Mesodermal cell (in vitro differentiated cells): Measurements from ENCODE around the gene UBR7.

ENCODE experiments used
- H3K27ac ChIP-seq: 2 replicates; pipeline ENCODE4 v1.7.0; 2013; ENCODE audit warnings: mild to moderate bottlenecking, low read depth, low read length, moderate library complexity; ENCODE audit not compliant: severe bottlenecking
- H3K36me3 ChIP-seq: 2 replicates; pipeline ENCODE4 v1.7.1; 2013; ENCODE audit warnings: mild to moderate bottlenecking, low read length, moderate library complexity; ENCODE audit not compliant: control insufficient read depth, insufficient read depth
- H3K4me1 ChIP-seq: one replicate; pipeline ENCODE4 v1.7.1; 2013; ENCODE audit warnings: mild to moderate bottlenecking, low read length; ENCODE audit not compliant: insufficient read depth, control insufficient read depth, poor library complexity, severe bottlenecking
- H3K4me3 ChIP-seq: 2 replicates; pipeline ENCODE4 v1.7.0; 2013; ENCODE audit warnings: low read length, control low read depth, mild to moderate bottlenecking; ENCODE audit not compliant: insufficient read depth, poor library complexity, severe bottlenecking; ENCODE audit errors: extremely low read depth
- H3K9me3 ChIP-seq: 2 replicates; pipeline ENCODE4 v1.7.1; 2013; ENCODE audit warnings: mild to moderate bottlenecking, low read length, moderate library complexity; ENCODE audit not compliant: control insufficient read depth
- WGBS, 2 experiments: methylation state at CpG; one replicate each; pipeline ENCODE4 v1.1.5; 2013; ENCODE audit warnings: missing lambda C conversion rate in 2 of 2; ENCODE audit not compliant: insufficient coverage in 2 of 2; 5-methylcytosine and 5-hydroxymethylcytosine counted together

Gene UBR7

GRCh38 chr14:93263416-93263815 lies 56.4 kb downstream of the UBR7 start:
- H3K4me1 ChIP-seq = no peaks in the 10 kb centered on the region
- no peaks in the 10 kb centered on the region for H3K9me3 ChIP-seq
- no peak overlapping the region for H3K4me3 ChIP-seq
- H3K27ac ChIP-seq = no peak overlapping the region
- 90% methylated on average over 1 of the region's 1 CpG; no CpG with 5 or more reads in 1 of the 2 experiments for WGBS, 2 experiments
- peaks cover 36% of the 10 kb centered on the region for H3K36me3 ChIP-seq

DNA sequence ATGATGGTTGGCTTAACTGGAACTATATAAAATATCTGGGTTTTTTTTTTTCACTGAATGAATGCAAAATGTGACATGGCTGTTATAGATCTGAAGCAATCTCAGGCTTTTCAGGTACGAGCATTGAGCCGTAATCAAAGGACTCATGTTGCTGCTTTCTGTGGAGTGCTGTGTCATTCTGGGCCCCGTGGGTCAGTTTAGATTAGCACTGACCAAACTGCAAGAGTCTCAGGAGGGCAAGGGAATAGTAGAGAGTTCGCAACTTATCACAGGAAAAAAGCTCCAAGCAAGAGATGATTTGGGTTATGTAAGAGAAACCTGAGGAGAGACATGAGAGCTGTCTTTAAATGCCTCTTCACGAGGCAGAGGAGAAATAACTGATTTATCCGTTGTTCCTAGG lies 59.1 kb downstream of the UBR7 start:
- Histone ChIP-seq H3K9me3 (no peaks in the 10 kb centered on the region), H3K27ac (no peak overlapping the region), H3K4me1 (peaks cover 3% of the 10 kb centered on the region), H3K4me3 (no peak overlapping the region), H3K36me3 (peaks cover 25% of the 10 kb centered on the region)
- WGBS, 2 experiments = 89 to 98% methylated on average over 4 to 5 of the region's 6 CpGs

GRCh38 chr14:93267149-93267711 lies 60.2 kb downstream of the UBR7 start:
- Histone ChIP-seq H3K27ac (no peak overlapping the region), H3K4me1 (peaks cover 3% of the 10 kb centered on the region), H3K9me3 (no peaks in the 10 kb centered on the region), H3K36me3 (peaks cover 21% of the 10 kb centered on the region), H3K4me3 (no peak overlapping the region)
- WGBS, 2 experiments = 85 to 92% methylated on average over 2 of the region's 3 CpGs

DNA sequence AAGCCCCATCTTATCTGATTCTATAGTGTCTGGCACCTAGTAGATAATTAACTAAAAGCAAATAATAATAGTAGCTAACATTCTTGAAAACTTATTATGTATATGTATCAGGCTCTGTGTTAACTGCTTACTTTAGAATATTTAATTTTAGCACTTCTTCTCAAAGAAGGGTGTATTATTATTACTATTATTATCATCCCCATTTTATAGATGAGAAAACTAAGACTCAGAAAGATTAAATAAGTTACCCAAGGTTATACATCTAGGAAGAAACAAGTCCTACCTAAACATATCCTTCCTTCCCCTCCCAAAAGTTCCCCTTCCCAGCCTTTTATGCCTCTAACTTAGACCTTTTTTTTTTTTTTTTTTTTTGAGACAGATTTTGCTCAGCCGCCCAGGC lies 61.4 kb downstream of the UBR7 start:
- no peak overlapping the region for H3K27ac ChIP-seq
- H3K4me1 ChIP-seq = peaks cover 3% of the 10 kb centered on the region
- H3K36me3 ChIP-seq = peaks cover 26% of the 10 kb centered on the region
- no peak overlapping the region for H3K4me3 ChIP-seq
- WGBS, 2 experiments = no CpG with 5 or more reads among the region's 1 CpG
- H3K9me3 ChIP-seq = no peaks in the 10 kb centered on the region

GRCh38 chr14:93269341-93270068 lies 62.4 kb downstream of the UBR7 start:
- 86 to 97% methylated on average over 3 to 6 of the region's 10 CpGs for WGBS, 2 experiments
- Histone ChIP-seq H3K4me3 (no peak overlapping the region), H3K4me1 (peaks cover 3% of the 10 kb centered on the region), H3K27ac (peak overlapping the region; percentile 56), H3K36me3 (peaks cover 23% of the 10 kb centered on the region), H3K9me3 (no peaks in the 10 kb centered on the region)

DNA sequence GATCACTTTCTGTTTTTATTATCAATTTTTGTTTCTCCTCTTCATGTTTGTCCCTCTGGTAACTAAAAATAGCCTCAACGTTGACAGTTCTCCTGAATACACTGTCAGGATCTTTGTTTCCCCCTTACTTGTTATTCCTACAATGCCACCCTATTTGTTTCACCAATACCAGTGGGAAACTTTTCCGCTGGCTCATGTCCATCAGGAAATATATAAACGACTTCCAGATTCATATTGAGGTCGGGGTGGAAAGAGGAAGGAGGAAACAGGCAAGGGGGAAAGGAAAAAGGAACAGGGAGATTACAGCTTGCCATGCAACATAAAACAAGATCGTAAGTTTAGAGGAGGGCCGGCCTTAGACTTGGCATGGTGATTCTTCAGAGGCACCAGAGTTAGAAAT lies 64.1 kb downstream of the UBR7 start:
- no peaks in the 10 kb centered on the region for H3K9me3 ChIP-seq
- 93 to 94% methylated on average over 5 of the region's 6 CpGs for WGBS, 2 experiments
- peaks cover 3% of the 10 kb centered on the region for H3K4me1 ChIP-seq
- H3K27ac ChIP-seq = no peak overlapping the region
- H3K4me3 ChIP-seq = no peak overlapping the region
- H3K36me3 ChIP-seq = peaks cover 33% of the 10 kb centered on the region

DNA sequence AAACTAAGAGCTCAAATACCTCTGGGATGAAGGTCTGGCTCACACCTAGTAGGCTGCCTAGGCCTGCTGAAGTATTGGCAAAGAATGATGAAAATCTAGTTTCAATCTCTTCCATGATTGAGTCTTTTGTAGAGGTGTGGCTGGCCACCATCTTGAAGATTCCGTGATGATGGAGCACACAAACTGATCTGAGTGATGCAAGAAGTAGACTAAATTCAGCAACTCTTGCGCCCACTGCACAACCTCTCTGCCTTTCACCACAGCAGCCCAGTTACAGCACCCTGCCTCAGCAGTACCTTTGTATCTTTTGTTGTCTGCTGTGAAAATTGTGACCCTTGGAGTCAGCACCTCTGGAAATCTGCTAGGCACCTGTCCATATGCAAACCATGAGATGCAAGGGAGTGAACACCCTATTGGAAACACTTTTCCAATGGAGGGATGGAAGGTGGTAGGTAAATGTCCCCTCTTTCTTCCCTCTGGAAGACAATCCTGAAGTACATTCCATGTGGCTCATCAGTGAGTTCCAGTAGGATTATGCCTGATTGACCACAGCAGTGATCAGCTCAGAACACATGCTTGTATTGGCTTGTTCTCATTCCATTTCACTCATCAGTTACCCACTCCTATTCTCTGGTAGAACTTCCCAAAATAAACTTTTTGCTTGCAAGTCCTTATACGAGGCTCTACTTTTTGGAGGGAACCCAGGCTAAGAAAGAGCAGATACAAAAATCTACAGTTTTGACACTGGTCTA lies 67.2 kb downstream of the UBR7 start:
- 100% methylated on average over 2 of the region's 3 CpGs; no CpG with 5 or more reads in 1 of the 2 experiments for WGBS, 2 experiments
- Histone ChIP-seq H3K9me3 (no peaks in the 10 kb centered on the region), H3K36me3 (peaks cover 45% of the 10 kb centered on the region), H3K4me3 (no peak overlapping the region), H3K4me1 (peaks cover 3% of the 10 kb centered on the region), H3K27ac (no peak overlapping the region)

GRCh38 chr14:93276031-93276716 lies 69.1 kb downstream of the UBR7 start:
- Histone ChIP-seq H3K27ac (no peak overlapping the region), H3K36me3 (peaks cover 51% of the 10 kb centered on the region), H3K9me3 (no peaks in the 10 kb centered on the region), H3K4me1 (no peaks in the 10 kb centered on the region), H3K4me3 (no peak overlapping the region)
- WGBS, 2 experiments = 100% methylated on average over 2 of the region's 3 CpGs
